Activated T-cell treated with anti-CD3 and anti-CD28 coated beads, Interleukin-2, amount 50 U/mL, for 72 hours (primary cell): ENCODE data around the gene LRRK2. TPM values are rescaled to one million over a fixed set of nuclear protein-coding genes. Genes with fewer than 3 reads are reported as not detected.
"Not testable (repeated sequence)": the region's sequence is repeated elsewhere in the genome, so short reads cannot be mapped to it uniquely, and the experiment has no call there.

ENCODE experiments used
- ATAC-seq, 2 donors: fragments of 150-1000 bp; cut with Tn5 transposase; replicated peaks in 1 of 2; 2 replicates each; pipeline ENCODE4 v1.10.0; 2021; ENCODE audit warnings: moderate library complexity in 2 of 2, mild to moderate bottlenecking in 1 of 2
- DNase-seq, 2 donors: peaks; one replicate each; pipeline ENCODE4 v3.0.0; 2021 to 2022; ENCODE audit warnings: mixed read lengths in 1 of 2
- H3K27ac Mint-ChIP-seq: one replicate; pipeline ENCODE4 v1.8.0; 2022; ENCODE audit warnings: mild to moderate bottlenecking, moderate library complexity, mixed read lengths
- H3K27me3 Mint-ChIP-seq: one replicate; pipeline ENCODE4 v1.8.0; 2022; ENCODE audit warnings: low read depth, mixed read lengths
- H3K36me3 Mint-ChIP-seq, 2 donors: one replicate each; pipeline ENCODE4 v1.8.0; 2022; ENCODE audit warnings: mixed read lengths in 2 of 2, mild to moderate bottlenecking in 1 of 2; ENCODE audit not compliant: insufficient read depth in 2 of 2
- H3K4me1 Mint-ChIP-seq: one replicate; pipeline ENCODE4 v1.8.0; 2022; ENCODE audit warnings: low read depth, mixed read lengths
- H3K4me3 Mint-ChIP-seq, 2 donors: one replicate each; pipeline ENCODE4 v1.8.0; 2022; ENCODE audit warnings: mild to moderate bottlenecking in 2 of 2, mixed read lengths in 2 of 2, moderate library complexity in 2 of 2
- H3K9me3 Mint-ChIP-seq, 2 donors: one replicate each; pipeline ENCODE4 v1.8.0; 2022; ENCODE audit warnings: mixed read lengths in 2 of 2
- total RNA-seq, 2 donors: library from RNA; stranded (reverse); gene quantifications; one replicate each; pipeline ENCODE4 v1.2.3, GENCODE V29; 2022

The LRRK2 gene
- total RNA-seq, 2 donors from 2014 or later = not detected

DNA sequence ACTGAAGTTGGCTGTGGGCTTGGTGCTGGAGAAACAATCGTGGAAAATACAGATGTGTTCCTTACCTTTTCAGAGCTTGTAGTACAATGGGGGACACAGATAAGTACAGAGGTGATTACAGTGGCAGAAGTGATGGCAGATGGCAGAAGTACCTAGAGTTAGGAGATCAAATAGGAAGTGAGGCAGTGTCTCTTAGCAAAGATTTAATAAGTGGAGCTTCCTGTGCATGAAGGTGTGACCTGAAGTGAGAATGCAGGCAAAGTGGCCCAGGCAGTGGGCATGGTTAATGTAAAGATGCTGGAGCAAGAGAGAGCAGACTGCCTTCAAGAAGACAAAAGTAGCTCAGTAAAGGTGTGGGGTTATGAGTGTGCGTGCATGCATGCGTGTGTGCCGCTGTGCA lies 16.0 kb downstream of the LRRK2 start:
- H3K36me3 Mint-ChIP-seq = no peaks in the 10 kb centered on the region
- DNase-seq (no peak), ATAC-seq (no peak)
- peaks cover 5% of the 10 kb centered on the region for H3K27me3 Mint-ChIP-seq
- no peak overlapping the region for H3K4me3 Mint-ChIP-seq
- H3K9me3 Mint-ChIP-seq = peaks cover 0 to 2% of the 10 kb centered on the region in 2 donors
- H3K4me1 Mint-ChIP-seq = no peaks in the 10 kb centered on the region
- no peak overlapping the region for H3K27ac Mint-ChIP-seq

DNA sequence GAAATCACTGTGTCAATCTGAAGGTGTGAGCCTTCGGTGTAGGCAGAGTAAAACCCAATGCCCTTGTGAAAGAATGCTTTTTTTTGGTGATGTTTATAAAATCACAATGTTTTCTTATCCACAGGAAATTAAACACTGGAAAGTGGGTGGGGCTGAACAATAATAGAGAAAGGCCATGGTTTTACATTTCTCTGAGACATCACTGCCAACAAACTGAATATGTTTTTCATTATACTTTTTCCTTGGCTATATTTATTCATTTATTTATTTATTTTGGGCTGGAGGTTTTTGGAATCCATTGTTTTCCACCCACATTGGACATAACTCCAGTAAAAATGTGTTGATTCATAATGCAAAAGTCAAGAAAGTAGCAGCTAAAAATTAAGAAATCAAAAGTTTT lies 16.9 kb downstream of the LRRK2 start:
- Mint-ChIP-seq H3K27me3 (peaks cover 5% of the 10 kb centered on the region), H3K36me3 (no peaks in the 10 kb centered on the region), H3K4me1 (no peaks in the 10 kb centered on the region), H3K4me3 (no peak overlapping the region), H3K27ac (no peak overlapping the region), H3K9me3 (peaks cover 0 to 2% of the 10 kb centered on the region in 2 donors)
- DNase-seq = no peak
- ATAC-seq = no peak

DNA sequence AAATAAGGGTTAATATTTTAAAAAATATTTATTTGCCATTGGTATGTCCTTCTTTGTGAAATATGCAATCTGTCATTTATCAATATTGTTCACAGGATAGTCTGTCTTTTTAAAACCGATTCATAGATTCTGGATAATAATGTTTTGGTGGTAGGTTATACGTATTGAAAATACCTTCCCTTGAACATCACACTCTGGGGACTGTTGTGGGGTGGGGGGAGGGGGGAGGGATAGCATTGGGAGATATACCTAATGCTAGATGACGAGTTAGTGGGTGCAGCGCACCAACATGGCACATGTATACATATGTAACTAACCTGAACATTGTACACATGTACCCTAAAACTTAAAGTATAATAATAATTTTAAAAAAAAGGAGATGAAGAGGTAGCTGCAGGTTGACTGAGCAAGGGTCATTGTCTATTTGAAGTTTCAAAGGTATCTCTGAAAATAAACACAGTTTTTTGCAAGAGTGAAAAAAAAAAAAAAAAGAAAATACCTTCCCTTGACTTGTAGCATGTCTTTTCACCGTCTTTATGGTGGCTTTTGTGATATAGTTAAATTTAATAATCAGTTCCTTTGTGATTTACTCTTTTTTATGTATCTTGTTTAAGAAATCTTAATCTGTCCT lies 19.8 kb downstream of the LRRK2 start:
- H3K4me1 Mint-ChIP-seq, H3K27ac Mint-ChIP-seq, H3K36me3 Mint-ChIP-seq, ATAC-seq, H3K27me3 Mint-ChIP-seq, DNase-seq, H3K4me3 Mint-ChIP-seq, H3K9me3 Mint-ChIP-seq: not testable (repeated sequence)

DNA sequence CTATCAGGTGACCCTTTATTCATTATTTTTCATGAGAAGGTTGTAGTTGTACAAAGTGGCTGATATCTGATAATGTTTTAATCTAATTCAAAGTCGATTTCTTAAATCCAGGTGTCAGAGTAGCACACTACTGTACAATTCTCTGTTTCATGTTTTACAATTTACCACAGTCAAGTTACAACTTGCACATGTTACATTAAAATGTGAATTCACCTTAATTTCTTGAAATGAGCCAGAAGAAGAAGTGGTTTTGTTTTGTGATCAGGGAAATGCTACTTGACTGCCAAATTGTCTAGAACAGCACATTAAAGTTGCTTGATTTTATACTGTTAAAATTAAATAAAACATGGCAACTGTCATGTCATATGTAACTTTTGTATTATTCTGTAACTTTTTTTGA lies 23.2 kb downstream of the LRRK2 start:
- no peak for DNase-seq
- ATAC-seq = no peak
- Mint-ChIP-seq H3K36me3 (no peaks in the 10 kb centered on the region), H3K4me3 (no peak overlapping the region), H3K4me1 (no peaks in the 10 kb centered on the region), H3K27me3 (no peaks in the 10 kb centered on the region), H3K27ac (no peak overlapping the region), H3K9me3 (peaks cover 0 to 4% of the 10 kb centered on the region in 2 donors)

DNA sequence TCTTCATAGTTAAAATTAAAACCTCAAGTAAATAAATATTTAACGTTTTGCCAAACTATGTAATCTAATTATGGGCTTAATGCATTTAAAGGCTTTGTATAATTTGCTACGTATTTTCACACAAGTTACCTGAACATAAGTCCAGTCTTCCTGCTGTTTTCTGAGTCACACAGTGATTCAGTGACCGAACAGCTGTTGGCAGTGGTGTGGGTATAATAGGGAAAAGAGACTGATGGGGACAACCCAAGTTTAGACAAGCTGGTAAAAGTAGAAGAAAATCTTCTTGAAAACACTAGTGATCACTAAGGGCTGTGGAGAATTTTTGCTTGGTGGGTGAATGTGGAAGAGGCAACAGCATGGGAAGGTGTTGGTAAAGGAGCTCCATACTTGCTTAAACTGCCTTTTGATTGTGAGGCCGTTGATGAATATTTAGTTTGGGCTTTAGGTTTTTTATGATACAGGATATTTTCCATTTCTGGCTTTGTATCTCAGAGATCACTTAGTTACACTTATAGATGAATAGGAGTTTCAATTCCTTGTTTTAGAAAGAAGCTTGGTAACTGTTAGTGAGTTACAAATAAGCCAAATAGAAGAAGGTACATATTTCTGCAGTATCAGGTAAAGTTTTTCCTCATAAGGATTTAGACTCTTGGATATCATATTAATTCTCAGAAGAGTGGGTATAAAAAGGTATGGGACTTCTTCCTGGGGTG lies 23.9 kb downstream of the LRRK2 start:
- H3K4me1 Mint-ChIP-seq = no peaks in the 10 kb centered on the region
- DNase-seq (no peak), ATAC-seq (no peak)
- peaks cover 0 to 4% of the 10 kb centered on the region in 2 donors for H3K9me3 Mint-ChIP-seq
- H3K27ac Mint-ChIP-seq = no peak overlapping the region
- H3K4me3 Mint-ChIP-seq = no peak overlapping the region
- no peaks in the 10 kb centered on the region for H3K27me3 Mint-ChIP-seq
- H3K36me3 Mint-ChIP-seq = no peaks in the 10 kb centered on the region

DNA sequence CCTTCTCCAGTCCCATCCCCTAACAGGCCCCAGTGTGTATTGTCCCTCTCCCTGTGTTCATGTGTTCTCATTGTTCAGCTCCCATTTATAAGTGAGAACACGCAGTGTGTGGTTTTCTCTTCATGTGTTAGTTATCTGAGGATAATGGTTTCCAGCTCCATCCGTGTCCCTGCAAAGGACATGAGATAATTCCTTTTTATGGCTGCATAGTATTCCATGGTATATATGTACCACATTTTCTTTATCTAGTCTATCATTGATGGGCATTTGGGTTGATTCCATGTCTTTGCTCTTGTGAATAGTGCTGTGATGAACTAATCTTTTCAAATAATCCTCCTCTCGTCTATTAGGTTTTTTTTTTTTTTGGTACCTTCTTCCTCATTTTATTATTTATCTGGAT lies 25.9 kb downstream of the LRRK2 start:
- not testable (repeated sequence) for H3K27me3 Mint-ChIP-seq, DNase-seq, H3K4me3 Mint-ChIP-seq, ATAC-seq, H3K9me3 Mint-ChIP-seq, H3K27ac Mint-ChIP-seq, H3K4me1 Mint-ChIP-seq, H3K36me3 Mint-ChIP-seq

DNA sequence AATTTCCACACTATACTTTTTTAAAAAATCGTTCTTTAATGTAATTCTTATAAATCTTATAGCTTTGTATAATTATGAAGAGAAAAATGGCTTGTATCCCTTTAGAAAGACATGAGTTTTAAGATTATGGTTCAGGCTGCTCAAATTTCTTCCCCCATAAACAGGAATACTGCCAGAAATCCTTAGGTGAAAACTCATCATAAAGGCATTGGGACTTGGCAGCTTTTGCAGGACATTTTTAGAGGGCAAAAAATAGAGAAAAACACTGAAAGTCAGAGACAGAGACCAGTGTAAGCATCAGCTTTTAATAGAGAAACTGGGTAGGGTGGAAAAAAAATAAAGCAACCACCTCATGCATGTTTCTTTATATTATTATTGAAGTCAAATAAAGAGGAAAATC lies 29.1 kb downstream of the LRRK2 start:
- Mint-ChIP-seq H3K4me1 (no peaks in the 10 kb centered on the region), H3K27me3 (no peaks in the 10 kb centered on the region), H3K9me3 (peaks cover 0 to 4% of the 10 kb centered on the region in 2 donors), H3K36me3 (no peaks in the 10 kb centered on the region), H3K4me3 (no peak overlapping the region), H3K27ac (no peak overlapping the region)
- no peak for DNase-seq
- no peak for ATAC-seq

DNA sequence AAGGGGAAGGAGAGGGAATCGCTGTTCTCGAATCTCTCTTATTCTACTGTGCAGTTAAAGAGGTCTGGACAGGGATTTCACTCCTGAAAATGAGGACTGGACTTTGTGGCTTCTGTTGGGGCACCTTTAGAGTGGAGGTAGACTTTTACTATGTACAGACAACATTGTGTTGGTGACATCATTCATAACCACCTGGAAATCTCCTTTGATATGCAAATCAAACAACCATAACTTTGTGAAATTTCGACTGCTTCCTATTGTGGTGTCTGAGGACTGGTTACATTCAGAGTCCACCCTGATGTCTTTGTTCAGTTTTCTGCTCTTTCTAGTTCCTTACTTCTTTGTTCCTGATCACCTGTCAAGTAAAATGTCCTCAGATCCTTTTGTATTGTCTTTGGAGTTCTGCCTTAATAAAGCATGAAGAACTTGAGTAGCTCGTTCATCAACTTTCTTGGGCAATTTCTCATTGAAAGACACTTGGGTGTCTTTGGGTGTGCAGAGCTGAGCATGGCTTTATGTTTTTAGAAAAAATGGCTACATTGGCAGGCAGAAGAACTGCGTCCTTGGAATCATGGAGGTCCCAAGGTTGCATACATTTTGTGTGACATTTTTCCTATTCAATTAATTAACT lies 29.8 kb downstream of the LRRK2 start:
- no peak overlapping the region for H3K27ac Mint-ChIP-seq
- peaks cover 0 to 4% of the 10 kb centered on the region in 2 donors for H3K9me3 Mint-ChIP-seq
- ATAC-seq (no peak), DNase-seq (no peak)
- no peaks in the 10 kb centered on the region for H3K27me3 Mint-ChIP-seq
- H3K4me1 Mint-ChIP-seq = no peaks in the 10 kb centered on the region
- no peaks in the 10 kb centered on the region for H3K36me3 Mint-ChIP-seq
- no peak overlapping the region for H3K4me3 Mint-ChIP-seq

DNA sequence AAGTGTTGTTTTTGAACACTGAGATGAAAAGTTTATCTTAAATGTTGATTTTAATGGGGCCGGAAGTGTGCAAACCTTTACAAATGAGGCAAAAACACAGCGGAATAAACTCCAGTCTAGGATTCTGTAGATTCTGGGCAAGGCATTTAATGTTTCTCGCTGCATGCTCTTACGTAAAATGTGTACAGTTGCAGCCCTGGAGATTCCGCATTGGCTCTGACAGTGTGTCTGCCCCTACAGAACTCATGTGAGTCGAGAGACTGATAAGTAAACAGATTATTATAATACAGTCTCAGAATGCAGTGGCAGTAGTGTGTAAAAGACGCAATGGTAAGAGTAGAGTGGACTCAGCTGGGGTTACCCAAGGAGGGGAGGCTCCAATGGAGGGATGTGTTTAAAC lies 33.6 kb downstream of the LRRK2 start:
- H3K4me3 Mint-ChIP-seq = no peak overlapping the region
- DNase-seq (no peak), ATAC-seq (no peak)
- no peaks in the 10 kb centered on the region for H3K27me3 Mint-ChIP-seq
- no peak overlapping the region for H3K27ac Mint-ChIP-seq
- no peaks in the 10 kb centered on the region for H3K4me1 Mint-ChIP-seq
- peaks cover 0 to 4% of the 10 kb centered on the region in 2 donors for H3K9me3 Mint-ChIP-seq
- no peaks in the 10 kb centered on the region for H3K36me3 Mint-ChIP-seq

DNA sequence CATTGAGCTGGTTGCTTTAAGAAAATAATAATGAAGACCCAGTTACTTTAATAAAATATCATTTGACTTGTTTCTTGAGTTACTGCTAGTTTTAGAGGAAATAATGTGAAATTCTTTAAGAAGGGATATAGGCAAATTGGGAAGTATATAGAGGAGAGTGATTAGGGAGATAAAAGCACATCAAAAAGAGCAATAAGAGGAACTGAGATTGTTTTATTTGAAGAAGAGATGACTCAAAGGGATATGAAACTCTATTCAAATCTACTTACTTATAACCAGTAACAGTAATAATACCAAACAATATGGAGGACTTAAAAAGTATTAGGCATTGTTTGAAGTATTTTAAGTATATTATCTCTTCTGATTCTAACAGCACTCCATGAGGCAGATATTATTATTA lies 37.1 kb downstream of the LRRK2 start:
- Mint-ChIP-seq H3K4me3 (no peak overlapping the region), H3K4me1 (no peaks in the 10 kb centered on the region), H3K27me3 (no peaks in the 10 kb centered on the region), H3K9me3 (peaks cover 1 to 8% of the 10 kb centered on the region in 2 donors), H3K27ac (no peak overlapping the region), H3K36me3 (no peaks in the 10 kb centered on the region)
- ATAC-seq = no peak
- no peak for DNase-seq

DNA sequence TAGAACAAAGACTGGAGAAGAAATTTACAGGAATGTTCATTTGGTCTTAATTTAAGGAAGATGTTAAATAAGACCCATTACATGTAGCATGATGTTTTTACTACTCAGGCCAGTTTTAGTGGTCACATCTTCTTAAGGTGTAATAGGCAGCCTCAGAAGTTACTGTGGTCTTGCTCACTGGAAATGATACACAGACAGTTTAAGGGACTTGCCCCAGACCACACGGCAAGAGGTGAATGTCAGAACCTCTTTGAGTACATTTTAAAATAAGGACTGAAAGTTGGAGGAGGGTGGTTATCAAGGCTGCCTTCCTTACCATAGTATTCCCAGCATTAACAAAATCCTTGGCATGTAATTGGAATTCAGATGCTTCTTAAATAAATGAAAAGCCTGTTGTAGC lies 37.9 kb downstream of the LRRK2 start:
- H3K27ac Mint-ChIP-seq = no peak overlapping the region
- ATAC-seq = no peak
- peaks cover 3 to 8% of the 10 kb centered on the region in 2 donors for H3K9me3 Mint-ChIP-seq
- H3K4me3 Mint-ChIP-seq = no peak overlapping the region
- no peaks in the 10 kb centered on the region for H3K27me3 Mint-ChIP-seq
- H3K36me3 Mint-ChIP-seq = no peaks in the 10 kb centered on the region
- H3K4me1 Mint-ChIP-seq = no peaks in the 10 kb centered on the region
- DNase-seq = no peak

DNA sequence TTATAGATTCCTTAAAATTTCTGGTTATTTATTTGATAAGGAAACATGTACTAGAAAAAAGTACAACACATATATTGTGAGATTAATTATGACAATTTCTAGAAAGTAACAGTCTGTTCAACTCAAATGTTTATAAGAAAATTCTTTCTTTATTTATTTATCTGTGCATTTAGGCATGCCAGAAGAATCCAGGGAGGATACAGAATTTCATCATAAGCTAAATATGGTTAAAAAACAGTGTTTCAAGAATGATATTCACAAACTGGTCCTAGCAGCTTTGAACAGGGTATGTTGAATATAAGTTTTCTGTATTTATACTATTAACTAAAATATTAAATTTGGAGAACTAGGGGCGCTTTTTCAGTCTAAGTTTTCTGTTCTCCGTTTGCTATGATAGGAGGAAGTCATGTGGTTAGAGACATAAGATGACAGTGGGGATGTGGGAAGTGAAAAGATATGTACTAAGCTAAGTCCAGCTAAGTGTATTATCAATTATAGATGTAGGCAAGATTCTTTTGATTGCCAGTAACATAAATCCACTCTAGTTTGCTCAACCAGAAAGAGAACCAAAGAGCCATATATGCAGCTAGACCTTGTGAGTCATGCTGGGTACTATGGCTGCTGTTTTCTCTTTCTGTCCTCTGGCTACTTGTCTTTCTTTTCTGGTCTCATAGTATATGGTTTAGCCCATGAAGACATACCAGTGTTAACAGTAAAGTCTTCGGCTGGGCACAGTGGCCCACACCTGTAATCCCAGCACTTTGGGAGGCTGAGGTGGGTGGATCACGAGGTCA lies 39.0 kb downstream of the LRRK2 start:
- ATAC-seq = no peak
- Mint-ChIP-seq H3K36me3 (no peaks in the 10 kb centered on the region), H3K4me1 (no peaks in the 10 kb centered on the region)

More for the DNA sequence above, 39.0 kb downstream of the LRRK2 start:
- Mint-ChIP-seq H3K27me3 (no peaks in the 10 kb centered on the region), H3K27ac (no peak overlapping the region), H3K9me3 (peaks cover 3 to 8% of the 10 kb centered on the region in 2 donors), H3K4me3 (no peak overlapping the region)
- no peak for DNase-seq
